ENCODE measurements around the gene AREG. TPM values are rescaled to one million over a fixed set of nuclear protein-coding genes. Genes with fewer than 3 reads are reported as not detected.

The AREG gene
- total and polyA plus RNA-seq, 2 experiments from 2014 or later: 0.45 TPM; not detected in 1

DNA sequence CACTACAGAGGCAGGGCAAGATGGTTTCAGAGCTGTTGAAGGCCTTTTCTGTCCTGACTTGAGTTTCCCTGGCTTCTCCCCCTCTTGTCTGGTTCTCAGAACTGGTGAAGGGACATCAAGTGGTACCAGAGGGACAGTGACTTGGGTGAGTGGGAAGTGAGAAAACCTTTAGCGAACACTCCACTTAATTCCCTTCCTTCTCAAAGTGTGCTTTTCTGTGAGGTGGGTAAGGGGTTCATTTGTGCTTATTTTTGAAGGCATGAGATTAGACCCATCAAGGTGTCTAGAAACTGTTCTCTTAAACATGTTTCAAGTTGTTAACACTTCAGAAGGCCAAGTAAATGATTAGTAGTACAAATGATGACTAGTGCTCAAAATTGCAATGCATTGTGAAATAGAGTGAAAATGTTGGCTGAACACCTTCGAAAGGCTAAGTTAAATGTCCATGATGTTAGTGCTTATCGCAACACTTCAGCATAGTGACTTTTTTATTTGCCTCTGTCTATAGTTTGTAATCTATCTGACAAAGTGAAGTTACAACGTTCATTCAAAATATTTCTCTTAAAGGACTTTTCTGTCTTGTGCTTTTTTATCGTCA, 2.8 kb downstream of the AREG start (continued):
- TF ChIP-seq, protein P1, sequence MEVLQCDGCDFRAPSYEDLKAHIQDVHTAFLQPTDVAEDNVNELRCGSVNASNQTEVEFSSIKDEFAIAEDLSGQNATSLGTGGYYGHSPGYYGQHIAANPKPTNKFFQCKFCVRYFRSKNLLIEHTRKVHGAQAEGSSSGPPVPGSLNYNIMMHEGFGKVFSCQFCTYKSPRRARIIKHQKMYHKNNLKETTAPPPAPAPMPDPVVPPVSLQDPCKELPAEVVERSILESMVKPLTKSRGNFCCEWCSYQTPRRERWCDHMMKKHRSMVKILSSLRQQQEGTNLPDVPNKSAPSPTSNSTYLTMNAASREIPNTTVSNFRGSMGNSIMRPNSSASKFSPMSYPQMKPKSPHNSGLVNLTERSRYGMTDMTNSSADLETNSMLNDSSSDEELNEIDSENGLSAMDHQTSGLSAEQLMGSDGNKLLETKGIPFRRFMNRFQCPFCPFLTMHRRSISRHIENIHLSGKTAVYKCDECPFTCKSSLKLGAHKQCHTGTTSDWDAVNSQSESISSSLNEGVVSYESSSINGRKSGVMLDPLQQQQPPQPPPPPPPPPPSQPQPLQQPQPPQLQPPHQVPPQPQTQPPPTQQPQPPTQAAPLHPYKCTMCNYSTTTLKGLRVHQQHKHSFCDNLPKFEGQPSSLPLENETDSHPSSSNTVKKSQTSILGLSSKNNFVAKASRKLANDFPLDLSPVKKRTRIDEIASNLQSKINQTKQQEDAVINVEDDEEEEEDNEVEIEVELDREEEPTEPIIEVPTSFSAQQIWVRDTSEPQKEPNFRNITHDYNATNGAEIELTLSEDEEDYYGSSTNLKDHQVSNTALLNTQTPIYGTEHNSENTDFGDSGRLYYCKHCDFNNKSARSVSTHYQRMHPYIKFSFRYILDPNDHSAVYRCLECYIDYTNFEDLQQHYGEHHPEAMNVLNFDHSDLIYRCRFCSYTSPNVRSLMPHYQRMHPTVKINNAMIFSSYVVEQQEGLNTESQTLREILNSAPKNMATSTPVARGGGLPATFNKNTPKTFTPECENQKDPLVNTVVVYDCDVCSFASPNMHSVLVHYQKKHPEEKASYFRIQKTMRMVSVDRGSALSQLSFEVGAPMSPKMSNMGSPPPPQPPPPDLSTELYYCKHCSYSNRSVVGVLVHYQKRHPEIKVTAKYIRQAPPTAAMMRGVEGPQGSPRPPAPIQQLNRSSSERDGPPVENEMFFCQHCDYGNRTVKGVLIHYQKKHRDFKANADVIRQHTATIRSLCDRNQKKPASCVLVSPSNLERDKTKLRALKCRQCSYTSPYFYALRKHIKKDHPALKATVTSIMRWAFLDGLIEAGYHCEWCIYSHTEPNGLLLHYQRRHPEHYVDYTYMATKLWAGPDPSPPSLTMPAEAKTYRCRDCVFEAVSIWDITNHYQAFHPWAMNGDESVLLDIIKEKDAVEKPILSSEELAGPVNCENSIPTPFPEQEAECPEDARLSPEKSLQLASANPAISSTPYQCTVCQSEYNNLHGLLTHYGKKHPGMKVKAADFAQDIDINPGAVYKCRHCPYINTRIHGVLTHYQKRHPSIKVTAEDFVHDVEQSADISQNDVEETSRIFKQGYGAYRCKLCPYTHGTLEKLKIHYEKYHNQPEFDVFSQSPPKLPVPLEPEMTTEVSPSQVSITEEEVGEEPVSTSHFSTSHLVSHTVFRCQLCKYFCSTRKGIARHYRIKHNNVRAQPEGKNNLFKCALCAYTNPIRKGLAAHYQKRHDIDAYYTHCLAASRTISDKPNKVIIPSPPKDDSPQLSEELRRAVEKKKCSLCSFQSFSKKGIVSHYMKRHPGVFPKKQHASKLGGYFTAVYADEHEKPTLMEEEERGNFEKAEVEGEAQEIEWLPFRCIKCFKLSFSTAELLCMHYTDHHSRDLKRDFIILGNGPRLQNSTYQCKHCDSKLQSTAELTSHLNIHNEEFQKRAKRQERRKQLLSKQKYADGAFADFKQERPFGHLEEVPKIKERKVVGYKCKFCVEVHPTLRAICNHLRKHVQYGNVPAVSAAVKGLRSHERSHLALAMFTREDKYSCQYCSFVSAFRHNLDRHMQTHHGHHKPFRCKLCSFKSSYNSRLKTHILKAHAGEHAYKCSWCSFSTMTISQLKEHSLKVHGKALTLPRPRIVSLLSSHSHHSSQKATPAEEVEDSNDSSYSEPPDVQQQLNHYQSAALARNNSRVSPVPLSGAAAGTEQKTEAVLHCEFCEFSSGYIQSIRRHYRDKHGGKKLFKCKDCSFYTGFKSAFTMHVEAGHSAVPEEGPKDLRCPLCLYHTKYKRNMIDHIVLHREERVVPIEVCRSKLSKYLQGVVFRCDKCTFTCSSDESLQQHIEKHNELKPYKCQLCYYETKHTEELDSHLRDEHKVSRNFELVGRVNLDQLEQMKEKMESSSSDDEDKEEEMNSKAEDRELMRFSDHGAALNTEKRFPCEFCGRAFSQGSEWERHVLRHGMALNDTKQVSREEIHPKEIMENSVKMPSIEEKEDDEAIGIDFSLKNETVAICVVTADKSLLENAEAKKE (CRISPR knock-in tag; IDR thresholded peaks at IDR 0.05): no peak
- no peak for TF ChIP-seq EZH2 (IDR thresholded peaks at IDR 0.05; ENCODE audit: low read depth, unreplicated experiment)
- TF ChIP-seq STAT1 (IDR thresholded peaks at IDR 0.05; ENCODE audit: unreplicated experiment): no peak
- TF ChIP-seq, protein P2, sequence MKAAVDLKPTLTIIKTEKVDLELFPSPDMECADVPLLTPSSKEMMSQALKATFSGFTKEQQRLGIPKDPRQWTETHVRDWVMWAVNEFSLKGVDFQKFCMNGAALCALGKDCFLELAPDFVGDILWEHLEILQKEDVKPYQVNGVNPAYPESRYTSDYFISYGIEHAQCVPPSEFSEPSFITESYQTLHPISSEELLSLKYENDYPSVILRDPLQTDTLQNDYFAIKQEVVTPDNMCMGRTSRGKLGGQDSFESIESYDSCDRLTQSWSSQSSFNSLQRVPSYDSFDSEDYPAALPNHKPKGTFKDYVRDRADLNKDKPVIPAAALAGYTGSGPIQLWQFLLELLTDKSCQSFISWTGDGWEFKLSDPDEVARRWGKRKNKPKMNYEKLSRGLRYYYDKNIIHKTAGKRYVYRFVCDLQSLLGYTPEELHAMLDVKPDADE (IDR thresholded peaks at IDR 0.05): no peak
- TF ChIP-seq, protein P3, sequence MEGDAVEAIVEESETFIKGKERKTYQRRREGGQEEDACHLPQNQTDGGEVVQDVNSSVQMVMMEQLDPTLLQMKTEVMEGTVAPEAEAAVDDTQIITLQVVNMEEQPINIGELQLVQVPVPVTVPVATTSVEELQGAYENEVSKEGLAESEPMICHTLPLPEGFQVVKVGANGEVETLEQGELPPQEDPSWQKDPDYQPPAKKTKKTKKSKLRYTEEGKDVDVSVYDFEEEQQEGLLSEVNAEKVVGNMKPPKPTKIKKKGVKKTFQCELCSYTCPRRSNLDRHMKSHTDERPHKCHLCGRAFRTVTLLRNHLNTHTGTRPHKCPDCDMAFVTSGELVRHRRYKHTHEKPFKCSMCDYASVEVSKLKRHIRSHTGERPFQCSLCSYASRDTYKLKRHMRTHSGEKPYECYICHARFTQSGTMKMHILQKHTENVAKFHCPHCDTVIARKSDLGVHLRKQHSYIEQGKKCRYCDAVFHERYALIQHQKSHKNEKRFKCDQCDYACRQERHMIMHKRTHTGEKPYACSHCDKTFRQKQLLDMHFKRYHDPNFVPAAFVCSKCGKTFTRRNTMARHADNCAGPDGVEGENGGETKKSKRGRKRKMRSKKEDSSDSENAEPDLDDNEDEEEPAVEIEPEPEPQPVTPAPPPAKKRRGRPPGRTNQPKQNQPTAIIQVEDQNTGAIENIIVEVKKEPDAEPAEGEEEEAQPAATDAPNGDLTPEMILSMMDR (conservative IDR thresholded peaks at IDR 0.05; ENCODE audit: low read depth in 2 of 2): no peak
- TF ChIP-seq ZNF331 (CRISPR knock-in tag; IDR thresholded peaks at IDR 0.05; ENCODE audit: low read depth): no peak
- no peak for TF ChIP-seq CREB1 (CRISPR knock-in tag; IDR thresholded peaks at IDR 0.05; ENCODE audit: low read depth)
- no peak for TF ChIP-seq JUNB (IDR thresholded peaks at IDR 0.05; ENCODE audit: unreplicated experiment)
